ENCODE data around the gene PTPRK. TPM values are rescaled to one million over a fixed set of nuclear protein-coding genes. Genes with fewer than 3 reads are reported as not detected.
A peak's percentile ranks its signal among the peaks of the same experiment; 100 is the strongest.

PTPRK gene
- total and polyA plus RNA-seq, 7 donors: 6.0 to 51.3 (median 46.7) TPM

DNA sequence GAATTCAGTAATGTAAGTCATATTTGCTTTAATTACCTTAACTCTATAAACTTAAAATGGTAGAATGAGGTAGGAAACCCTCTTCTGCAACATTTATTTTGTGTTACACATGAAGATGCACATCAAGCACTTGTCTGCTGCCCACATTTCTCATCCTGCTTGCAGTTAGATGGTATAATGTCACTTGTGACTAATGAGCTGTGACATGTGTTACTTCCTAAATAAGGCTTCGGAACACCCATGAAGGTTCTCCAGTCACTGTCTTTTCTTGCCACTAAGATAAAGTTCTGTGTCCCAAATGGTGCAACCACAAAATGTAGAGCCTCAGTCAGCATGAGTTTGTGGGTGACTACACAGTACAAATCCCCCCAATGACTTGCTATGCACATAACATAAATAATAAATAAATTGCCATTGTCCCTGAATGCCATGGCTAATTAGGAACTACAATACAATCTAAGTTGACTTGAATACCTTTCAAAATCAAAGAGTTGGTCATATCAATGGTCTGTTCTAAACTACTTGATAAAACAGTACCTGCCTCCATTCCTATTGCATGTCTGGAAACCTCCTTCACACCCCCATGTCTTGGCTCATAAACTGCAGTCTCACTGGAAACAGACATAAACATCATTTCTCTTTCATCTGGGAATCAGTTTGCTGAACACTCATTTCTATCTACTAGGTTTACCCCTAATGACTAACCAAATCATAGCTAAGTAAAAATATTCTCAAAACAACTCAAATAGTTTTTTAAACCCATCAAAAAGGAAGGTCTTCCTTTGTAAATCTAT lies 157.2 kb downstream of the PTPRK start:
- intact Hi-C loops (cut with DNase I): no loop called here
- TF ChIP-seq, protein P1, sequence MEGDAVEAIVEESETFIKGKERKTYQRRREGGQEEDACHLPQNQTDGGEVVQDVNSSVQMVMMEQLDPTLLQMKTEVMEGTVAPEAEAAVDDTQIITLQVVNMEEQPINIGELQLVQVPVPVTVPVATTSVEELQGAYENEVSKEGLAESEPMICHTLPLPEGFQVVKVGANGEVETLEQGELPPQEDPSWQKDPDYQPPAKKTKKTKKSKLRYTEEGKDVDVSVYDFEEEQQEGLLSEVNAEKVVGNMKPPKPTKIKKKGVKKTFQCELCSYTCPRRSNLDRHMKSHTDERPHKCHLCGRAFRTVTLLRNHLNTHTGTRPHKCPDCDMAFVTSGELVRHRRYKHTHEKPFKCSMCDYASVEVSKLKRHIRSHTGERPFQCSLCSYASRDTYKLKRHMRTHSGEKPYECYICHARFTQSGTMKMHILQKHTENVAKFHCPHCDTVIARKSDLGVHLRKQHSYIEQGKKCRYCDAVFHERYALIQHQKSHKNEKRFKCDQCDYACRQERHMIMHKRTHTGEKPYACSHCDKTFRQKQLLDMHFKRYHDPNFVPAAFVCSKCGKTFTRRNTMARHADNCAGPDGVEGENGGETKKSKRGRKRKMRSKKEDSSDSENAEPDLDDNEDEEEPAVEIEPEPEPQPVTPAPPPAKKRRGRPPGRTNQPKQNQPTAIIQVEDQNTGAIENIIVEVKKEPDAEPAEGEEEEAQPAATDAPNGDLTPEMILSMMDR (IDR thresholded peaks at IDR 0.05): no peak
- TF ChIP-seq POLR2AphosphoS5 (IDR thresholded peaks at IDR 0.05) (no peak), EP300 (IDR thresholded peaks at IDR 0.05) (no peak), POLR2A (IDR thresholded peaks at IDR 0.05) (no peak)
- 92 to 96% methylated on average over 1 of the region's 1 CpG for WGBS, 2 donors
- H3K27me3 ChIP-seq: no peaks in the 10 kb centered on the region
- peaks cover 0 to 29% (median 17%) of the 10 kb centered on the region in 4 donors for H3K4me1 ChIP-seq
- H3K9me3 ChIP-seq: no peaks in the 10 kb centered on the region
- no peak overlapping the region for H3K27ac ChIP-seq
- no peak overlapping the region for H3K4me3 ChIP-seq
- DNase-seq: no peak
- H3K36me3 ChIP-seq: no peaks in the 10 kb centered on the region

DNA sequence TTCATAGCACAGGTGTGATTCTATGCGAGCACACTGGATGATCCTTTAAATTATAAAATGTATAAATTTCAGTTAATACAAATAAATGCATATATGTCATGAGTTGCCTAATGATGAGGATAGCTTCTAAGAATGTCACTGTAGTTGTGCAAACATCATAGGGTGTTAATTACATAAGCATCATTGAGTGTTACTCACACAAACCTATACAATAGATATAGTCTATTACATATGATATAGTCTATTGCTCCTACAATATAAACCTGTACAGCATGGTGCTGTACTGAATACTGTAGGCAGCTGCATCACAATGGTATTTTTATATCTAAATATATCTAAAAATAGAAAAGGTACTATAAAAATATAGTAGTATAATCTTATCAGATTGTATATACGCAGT lies 159.0 kb downstream of the PTPRK start:
- Histone ChIP-seq H3K4me3 (no peak overlapping the region), H3K36me3 (no peaks in the 10 kb centered on the region), H3K9me3 (no peaks in the 10 kb centered on the region), H3K4me1 (peaks cover 0 to 31% (median 20%) of the 10 kb centered on the region in 4 donors), H3K27ac (no peak overlapping the region), H3K27me3 (no peaks in the 10 kb centered on the region)
- 61 to 87% methylated on average over 2 of the region's 2 CpGs for WGBS, 2 donors
- no peak for DNase-seq
- no peak for TF ChIP-seq EP300 (IDR thresholded peaks at IDR 0.05)
- no peak for TF ChIP-seq POLR2A (IDR thresholded peaks at IDR 0.05)
- no peak for TF ChIP-seq POLR2AphosphoS5 (IDR thresholded peaks at IDR 0.05)
- TF ChIP-seq, protein P1 (IDR thresholded peaks at IDR 0.05): no peak
- intact Hi-C loops (cut with DNase I): no loop called here

DNA sequence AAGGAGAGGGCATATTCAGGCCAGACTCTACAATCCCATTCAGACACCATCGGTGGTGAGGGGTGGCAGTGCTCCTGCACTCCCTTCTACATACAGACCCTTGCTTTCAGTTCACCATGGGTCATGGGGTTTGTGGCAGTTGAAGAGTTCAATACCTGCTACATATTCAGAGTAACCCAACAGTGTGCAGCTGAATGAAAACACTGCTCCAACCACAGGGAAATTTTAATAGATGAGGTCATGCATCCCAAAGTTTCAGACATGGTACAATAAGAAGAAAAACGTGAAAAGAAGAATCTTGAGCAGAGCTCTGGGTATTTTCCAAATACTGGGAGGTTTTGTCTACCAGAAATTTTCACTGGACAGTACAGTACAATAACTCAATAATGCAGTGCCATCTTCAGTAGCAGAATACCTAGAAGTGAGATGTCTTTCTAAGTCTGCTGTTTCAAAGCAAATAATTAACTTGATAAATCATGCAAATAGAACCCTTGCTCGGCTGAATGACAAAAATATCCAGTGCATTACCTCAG lies 162.1 kb downstream of the PTPRK start:
- DNase-seq: no peak
- Histone ChIP-seq H3K4me3 (no peak overlapping the region), H3K4me1 (peaks cover 0 to 30% (median 17%) of the 10 kb centered on the region in 4 donors), H3K27me3 (no peaks in the 10 kb centered on the region), H3K9me3 (no peaks in the 10 kb centered on the region), H3K36me3 (no peaks in the 10 kb centered on the region), H3K27ac (no peak overlapping the region)
- TF ChIP-seq POLR2AphosphoS5 (IDR thresholded peaks at IDR 0.05) (no peak), POLR2A (IDR thresholded peaks at IDR 0.05) (no peak), EP300 (IDR thresholded peaks at IDR 0.05) (no peak)
- TF ChIP-seq, protein P1 (IDR thresholded peaks at IDR 0.05): no peak
- 37 to 51% methylated on average over 3 of the region's 3 CpGs for WGBS, 2 donors
- intact Hi-C loops (cut with DNase I): no loop called here

DNA sequence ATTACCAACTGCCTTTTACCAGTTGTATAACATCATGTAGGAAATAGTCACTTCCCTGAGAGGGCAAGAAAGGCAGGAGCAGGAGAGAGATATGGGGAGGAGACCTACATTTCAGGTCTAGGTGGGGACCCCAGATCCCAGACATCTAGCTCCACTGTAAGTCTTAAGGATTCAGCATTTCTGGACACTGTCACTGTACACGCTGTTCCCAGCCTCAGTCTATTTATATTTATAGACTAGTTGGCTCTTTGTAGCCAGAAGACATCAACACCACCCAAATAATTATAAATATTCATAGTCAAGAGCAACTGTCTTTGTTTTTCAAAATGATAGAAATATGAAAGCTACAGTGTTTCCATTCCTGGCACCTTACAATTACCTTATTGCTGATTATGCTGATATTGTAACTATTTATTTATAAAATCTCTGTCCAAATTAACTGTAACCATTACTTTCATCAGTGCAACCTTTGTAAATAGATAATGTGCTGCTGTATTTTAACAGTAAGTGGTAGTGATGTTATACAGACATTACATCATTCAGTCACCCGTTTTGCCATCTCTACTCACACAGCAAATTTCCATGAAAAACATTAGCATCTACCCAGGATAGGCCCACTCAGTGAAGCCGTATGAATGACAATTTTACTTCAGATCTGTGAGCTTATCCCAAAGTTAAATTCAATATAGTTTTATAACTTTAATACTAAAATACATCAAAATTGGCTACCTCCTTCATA lies 162.8 kb downstream of the PTPRK start:
- intact Hi-C loops (cut with DNase I): no loop called here
- DNase-seq: no peak
- TF ChIP-seq POLR2A (IDR thresholded peaks at IDR 0.05): no peak
- TF ChIP-seq, protein P1 (IDR thresholded peaks at IDR 0.05): no peak
- Histone ChIP-seq H3K4me3 (no peak overlapping the region), H3K27me3 (no peaks in the 10 kb centered on the region), H3K4me1 (peaks cover 0 to 30% (median 16%) of the 10 kb centered on the region in 4 donors), H3K36me3 (no peaks in the 10 kb centered on the region), H3K9me3 (no peaks in the 10 kb centered on the region), H3K27ac (peak overlapping the region in 1 of 4 donors; percentile 43)
- WGBS, 2 donors: 81 to 84% methylated on average over 3 of the region's 3 CpGs

Measured in sigmoid colon (tissue), 7 donors.